GM19238 (cell line): ENCODE results near the gene PELI2.

Source experiments
- DNase-seq: peaks from one replicate; pipeline ENCODE4 v3.0.0; 2011; ENCODE audit warnings: low spot score; ENCODE audit not compliant: insufficient read length

The PELI2 gene

DNA sequence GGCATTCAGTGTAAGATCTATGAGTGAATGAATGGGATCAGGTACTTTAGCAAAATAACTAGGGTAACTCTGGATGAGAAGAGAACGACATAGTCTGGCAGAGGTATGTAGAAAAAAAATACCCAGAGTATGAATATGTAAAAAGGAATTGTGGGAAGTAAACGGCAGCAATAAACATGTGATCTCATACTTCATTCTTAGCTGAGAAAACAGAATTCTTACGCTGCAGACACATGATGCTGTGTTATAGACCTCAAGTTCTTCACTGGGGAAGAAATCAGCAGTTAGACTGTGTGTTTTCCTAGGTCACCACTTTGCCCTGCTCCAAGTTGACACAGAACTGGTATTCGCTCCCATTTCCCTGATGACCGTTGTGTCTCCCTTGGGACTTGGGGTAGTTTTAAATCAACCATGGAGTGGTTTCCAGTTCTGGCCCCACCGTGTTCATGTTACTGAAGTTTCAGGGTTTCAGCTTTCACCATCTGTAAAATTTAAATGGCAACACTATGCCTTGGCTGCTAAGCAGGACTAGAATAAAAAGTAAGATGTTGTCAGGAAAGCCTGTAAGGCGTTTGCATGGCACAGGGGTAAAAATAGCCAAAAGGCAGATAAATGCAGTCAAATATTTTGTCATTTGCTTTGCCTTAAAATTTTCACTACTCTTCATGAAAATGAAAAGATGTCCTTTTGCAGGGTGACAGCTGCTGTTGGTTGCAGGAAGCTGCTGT is 223.7 kb downstream of the PELI2 start:
- DNase-seq, result no peak

DNA sequence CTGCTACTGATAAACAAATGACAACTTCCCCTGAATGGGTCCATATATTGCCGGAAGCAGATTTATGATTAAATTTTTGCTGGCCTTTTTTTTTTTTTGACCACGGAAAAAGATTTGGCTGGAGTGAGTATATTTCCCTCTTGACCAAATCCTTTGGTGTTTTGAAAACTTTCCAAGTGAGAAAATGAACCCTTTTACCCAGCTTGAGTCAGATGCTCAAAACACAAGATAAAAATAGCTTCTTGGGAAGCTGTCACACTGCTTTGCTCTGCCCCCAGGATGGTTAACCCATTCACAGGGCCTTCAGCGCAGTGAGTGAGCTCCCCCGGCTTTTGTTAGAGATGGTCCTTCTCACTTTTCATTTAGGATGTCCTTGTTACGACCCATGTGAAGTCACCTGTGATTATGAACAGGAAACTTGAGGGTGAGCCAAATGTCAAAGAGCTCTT is 224.3 kb downstream of the PELI2 start:
- no peak for DNase-seq

DNA sequence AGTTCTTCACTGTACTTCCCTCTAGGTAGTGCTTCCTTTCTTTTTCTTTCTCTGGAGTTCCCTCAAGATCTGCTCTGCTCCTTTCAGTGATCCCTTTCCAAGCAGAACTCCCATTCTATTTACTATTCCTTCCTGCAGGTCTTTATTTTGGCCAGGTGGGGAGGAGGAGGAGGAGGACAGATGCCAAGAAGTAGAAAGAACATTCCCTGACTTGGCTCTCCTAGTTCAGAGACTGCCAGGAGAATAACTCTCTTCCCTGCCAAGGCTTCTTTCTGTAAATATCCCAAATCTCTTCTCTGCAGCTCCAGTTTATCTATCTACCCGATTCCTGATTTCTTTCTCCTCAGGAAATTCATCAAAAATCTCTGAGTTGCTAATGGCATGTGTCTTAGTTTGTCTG is 231.7 kb downstream of the PELI2 start:
- no peak for DNase-seq
